Measurements from ENCODE around the gene TXK.

TXK gene

DNA sequence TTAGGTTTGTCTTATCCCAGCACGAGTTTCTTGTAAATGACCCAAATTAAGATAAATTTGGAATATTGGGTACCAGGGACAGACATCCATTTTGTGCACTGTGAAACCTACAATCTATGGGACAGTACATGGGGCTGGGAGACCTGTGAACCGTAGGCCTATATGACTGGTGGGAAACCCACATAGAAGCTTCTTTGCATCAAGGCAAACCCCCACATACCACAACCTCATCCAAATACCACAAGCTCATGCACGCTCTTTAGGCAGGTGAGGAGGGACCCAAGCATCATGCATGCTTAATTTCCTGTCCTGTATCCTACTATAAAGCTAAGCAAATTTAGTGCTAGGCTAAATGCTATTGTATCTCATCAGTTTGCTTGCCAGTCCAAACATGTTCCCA, 69.7 kb downstream of the TXK start:
- in situ Hi-C loops (cut with MboI; ENCODE audit: low sequenced_read_pairs) = no loop called here

GRCh38 chr4:48058617-48059530, 75.2 kb downstream of the TXK start:
- in situ Hi-C loops (cut with MboI; ENCODE audit: low sequenced_read_pairs) = no loop called here

DNA sequence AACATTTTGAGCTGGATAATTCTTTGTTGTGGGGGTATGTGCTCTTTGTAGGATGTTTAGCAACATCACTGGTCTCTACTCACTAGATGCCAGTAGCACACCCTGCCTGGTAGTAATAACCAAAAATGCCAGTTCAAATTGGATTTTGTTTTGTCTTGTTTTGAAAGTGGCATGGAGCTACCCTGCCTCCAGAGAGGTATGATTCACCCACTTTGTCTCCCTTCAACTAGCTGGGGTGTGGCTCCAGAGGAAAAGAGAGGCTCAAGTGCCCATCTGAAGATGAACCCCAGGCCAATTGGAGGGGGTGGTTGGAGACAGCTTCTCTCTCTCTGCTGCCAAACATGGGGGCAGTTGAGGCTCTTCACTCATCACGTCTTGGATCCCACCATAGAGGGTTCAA, 83.0 kb downstream of the TXK start:
- in situ Hi-C loops (cut with MboI; ENCODE audit: low sequenced_read_pairs) = no loop called here

DNA sequence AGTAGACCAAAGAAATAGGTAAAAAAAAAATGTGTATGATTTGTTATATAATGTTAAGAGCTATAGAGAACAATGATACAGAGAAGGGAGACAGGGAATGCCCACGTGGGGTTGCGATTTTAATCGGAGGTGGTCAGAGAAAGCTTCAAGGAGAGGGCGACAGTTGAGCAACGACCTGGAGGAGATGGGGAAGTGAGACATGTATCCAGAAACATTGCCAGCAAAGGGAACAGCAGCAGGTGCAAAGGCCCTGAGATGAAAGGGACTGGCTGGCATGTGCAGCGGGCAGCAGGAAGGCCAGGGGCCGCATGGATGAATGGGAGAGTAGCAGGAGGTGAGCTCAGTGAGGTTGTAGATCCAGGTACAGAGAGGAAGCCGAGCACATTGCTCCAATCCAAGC, 84.6 kb downstream of the TXK start:
- in situ Hi-C loops (cut with MboI; ENCODE audit: low sequenced_read_pairs) = no loop called here

- in situ Hi-C loops (cut with MboI; ENCODE audit: low sequenced_read_pairs) = no loop called here
Observed at GRCh38 chr4:48047896-48048295, 86.2 kb downstream of the TXK start.

DNA sequence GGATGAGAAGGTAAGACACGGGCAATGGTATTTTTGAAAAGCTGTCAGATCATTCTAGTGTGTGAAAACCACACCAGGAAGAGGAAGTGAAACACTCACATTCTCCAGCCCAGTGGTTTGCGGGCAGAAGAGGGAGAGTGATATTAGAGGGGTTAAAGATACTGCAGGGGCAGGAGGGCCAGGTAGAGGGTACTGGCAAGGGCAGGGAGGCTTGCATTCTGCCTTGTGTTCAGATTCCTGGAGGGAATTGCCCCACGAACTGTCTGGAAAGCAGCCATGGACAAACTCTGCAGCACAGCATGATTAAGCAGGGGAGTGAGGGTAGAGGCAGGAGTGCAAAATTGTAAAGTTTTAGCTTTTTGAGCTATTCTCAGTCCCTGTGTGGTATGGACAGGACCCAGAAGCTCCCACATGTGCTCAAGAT, 86.6 kb downstream of the TXK start:
- in situ Hi-C loops (cut with MboI; ENCODE audit: low sequenced_read_pairs) = no loop called here

DNA sequence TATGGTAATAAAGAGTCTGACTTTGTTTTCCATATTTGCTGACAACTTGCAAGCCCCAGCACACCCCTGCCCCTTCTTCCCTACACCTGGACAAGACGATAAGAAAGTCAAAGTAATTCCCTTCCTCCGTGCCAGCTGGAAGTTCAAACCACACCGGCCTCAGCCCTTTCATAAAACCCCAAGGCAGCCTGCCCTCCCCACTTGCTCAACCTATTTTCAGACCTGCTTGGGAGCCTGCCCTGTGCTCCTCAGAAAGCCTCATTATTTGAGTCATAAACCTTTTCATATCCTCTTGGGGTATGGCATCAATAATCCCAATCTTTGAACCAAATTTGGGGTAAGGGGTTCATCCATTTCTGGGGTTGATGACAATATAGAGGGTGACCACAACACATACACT, 88.0 kb downstream of the TXK start:
- in situ Hi-C loops (cut with MboI; ENCODE audit: low sequenced_read_pairs) = no loop called here

- in situ Hi-C loops (cut with MboI; ENCODE audit: low sequenced_read_pairs) = no loop called here
Observed at GRCh38 chr4:48044298-48044697, 89.8 kb downstream of the TXK start.

DNA sequence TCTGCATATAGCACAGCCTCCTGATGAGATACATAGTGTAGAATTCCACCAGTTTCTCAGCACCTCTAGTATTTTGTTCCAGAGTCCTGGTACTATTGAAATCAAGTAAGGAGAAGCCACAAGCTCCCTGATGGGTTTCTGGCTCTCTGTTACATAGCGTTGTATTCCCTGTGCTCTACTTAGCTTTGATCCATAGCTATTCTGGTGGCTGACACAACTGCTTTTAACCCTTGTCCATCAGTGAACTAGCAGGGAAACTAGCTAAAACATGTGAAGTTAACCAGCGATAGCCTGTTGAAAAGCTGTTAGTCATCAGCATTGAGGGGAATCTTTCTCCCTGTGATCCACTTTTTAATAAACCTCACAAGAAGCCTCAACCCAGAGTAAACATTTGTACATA, 90.5 kb downstream of the TXK start:
- in situ Hi-C loops (cut with MboI; ENCODE audit: low sequenced_read_pairs) = no loop called here

GRCh38 chr4:48042979-48043461, 91.0 kb downstream of the TXK start:
- in situ Hi-C loops (cut with MboI; ENCODE audit: low sequenced_read_pairs) = no loop called here

DNA sequence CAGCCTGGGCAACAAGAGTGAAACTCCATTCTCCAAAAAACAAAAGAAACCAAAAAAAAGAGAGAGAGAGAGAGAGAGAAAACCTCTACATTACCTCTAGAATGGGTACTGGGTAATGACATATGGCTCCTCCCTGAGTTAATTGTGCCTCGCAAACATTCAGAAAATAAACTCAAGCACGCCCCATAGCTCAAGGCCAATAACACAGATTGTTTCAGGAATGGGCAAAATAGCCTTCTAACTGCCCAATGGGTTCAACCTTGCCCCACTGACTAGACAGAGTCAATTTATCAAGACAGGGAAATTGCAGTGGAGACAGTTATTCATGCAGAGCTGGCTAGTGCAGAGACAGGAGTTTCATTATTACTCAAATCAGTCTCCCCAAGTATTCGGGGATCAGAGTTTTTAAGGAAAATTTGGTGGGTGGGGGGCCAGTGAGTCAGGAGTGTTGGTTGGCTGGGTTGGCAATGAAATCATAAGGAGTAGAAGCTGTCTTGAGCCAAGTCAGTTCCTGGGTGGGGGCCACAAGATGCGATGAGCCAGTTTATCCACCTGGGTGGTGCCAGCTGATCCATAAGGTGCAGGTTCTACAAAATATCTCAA, 92.4 kb downstream of the TXK start:
- in situ Hi-C loops (cut with MboI; ENCODE audit: low sequenced_read_pairs) = no loop called here

- in situ Hi-C loops (cut with MboI; ENCODE audit: low sequenced_read_pairs) = no loop called here
Observed at GRCh38 chr4:48039561-48039960, 94.5 kb downstream of the TXK start.

DNA sequence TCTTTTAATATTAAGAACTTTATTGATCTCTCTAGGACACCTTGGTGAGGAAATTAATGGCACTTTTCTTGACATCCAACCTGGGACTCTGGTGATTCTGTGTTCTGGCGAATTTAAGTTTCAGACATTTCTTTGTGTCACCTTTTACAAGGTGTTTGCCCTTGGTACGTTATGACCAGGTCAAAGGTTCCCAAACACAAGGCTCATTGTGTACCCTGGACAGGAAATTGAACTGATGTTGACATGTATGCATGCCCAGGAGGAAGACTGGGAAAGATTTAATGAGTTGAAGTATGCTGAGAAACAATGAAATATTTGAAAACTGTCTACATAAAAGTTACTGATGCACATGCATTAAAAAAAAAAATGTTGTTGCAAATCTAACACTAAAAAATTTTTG, 95.4 kb downstream of the TXK start:
- in situ Hi-C loops (cut with MboI; ENCODE audit: low sequenced_read_pairs) = no loop called here

DNA sequence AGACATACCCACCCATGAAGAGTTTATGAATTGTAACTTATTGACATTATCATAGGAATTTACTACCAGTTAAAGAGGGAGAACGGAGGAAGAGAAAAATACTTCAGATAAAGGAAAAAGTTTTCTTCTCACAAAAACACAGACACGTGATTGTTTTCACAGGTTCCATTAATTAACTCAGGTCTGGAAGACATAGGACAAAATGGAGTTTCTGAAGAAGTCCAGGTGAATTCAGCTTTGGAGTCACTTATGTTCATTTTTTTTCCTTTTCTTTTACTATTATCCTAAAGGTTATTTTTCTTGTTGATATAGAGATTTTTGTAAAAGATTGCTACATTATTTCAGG, 97.0 kb downstream of the TXK start:
- in situ Hi-C loops (cut with MboI; ENCODE audit: low sequenced_read_pairs) = no loop called here

GRCh38 chr4:48035952-48036351, 98.1 kb downstream of the TXK start:
- in situ Hi-C loops (cut with MboI; ENCODE audit: low sequenced_read_pairs) = no loop called here

GRCh38 chr4:48033825-48034413, 100.1 kb downstream of the TXK start:
- in situ Hi-C loops (cut with MboI; ENCODE audit: low sequenced_read_pairs) = no loop called here

GRCh38 chr4:48033412-48033811, 100.6 kb downstream of the TXK start:
- in situ Hi-C loops (cut with MboI; ENCODE audit: low sequenced_read_pairs) = no loop called here

- in situ Hi-C loops (cut with MboI; ENCODE audit: low sequenced_read_pairs) = no loop called here
Observed at GRCh38 chr4:48032721-48033120, 101.3 kb downstream of the TXK start.

GRCh38 chr4:48031802-48032525, 102.1 kb downstream of the TXK start:
- in situ Hi-C loops (cut with MboI; ENCODE audit: low sequenced_read_pairs) = no loop called here

- in situ Hi-C loops (cut with MboI; ENCODE audit: low sequenced_read_pairs) = no loop called here
Observed at GRCh38 chr4:48030470-48030869, 103.6 kb downstream of the TXK start.

GRCh38 chr4:48028696-48029095, 105.4 kb downstream of the TXK start:
- in situ Hi-C loops (cut with MboI; ENCODE audit: low sequenced_read_pairs) = no loop called here
